Measurements from ENCODE around the gene MTM1. TPM values are rescaled to one million over a fixed set of nuclear protein-coding genes. Genes with fewer than 3 reads are reported as not detected.

Gene MTM1
- total RNA-seq, 1 experiment from 2014 or later = 11.6 TPM

DNA sequence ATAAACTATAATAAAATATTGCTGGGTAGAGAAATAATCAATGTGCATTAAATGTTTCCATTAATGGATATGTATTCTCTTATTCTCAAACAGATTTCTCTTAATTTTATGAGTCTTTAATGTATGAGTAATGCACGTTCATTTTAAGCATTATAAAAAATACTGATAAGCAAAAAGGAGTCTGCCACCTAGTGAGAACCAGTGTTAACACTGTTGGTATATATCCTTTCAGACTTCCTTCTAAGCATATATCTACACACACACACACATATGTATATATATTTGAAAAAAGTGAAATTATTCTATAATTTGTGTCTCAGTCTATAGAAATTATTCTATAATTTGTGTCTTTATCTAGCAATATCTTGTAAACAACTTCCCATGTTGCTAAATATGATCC lies 74.8 kb downstream of the MTM1 start:
- Mint-ChIP-seq H3K4me3 (ENCODE audit: unreplicated experiment) (no peak overlapping the region), H3K9me3 (ENCODE audit: unreplicated experiment) (no peaks in the 10 kb centered on the region), H3K4me1 (ENCODE audit: insufficient read depth, unreplicated experiment) (no peaks in the 10 kb centered on the region), H3K27me3 (ENCODE audit: insufficient read depth, unreplicated experiment) (no peaks in the 10 kb centered on the region), H3K27ac (ENCODE audit: low read depth, unreplicated experiment) (no peak overlapping the region), H3K36me3 (ENCODE audit: insufficient read depth, unreplicated experiment) (peaks cover 21% of the 10 kb centered on the region)
- intact Hi-C loops (cut with micrococcal nuclease) = loop anchor here (2.0 kb wide), 1 partner anchor 278 kb away; no protein-coding TSS in a partner anchor
- TF ChIP-seq, protein P1, sequence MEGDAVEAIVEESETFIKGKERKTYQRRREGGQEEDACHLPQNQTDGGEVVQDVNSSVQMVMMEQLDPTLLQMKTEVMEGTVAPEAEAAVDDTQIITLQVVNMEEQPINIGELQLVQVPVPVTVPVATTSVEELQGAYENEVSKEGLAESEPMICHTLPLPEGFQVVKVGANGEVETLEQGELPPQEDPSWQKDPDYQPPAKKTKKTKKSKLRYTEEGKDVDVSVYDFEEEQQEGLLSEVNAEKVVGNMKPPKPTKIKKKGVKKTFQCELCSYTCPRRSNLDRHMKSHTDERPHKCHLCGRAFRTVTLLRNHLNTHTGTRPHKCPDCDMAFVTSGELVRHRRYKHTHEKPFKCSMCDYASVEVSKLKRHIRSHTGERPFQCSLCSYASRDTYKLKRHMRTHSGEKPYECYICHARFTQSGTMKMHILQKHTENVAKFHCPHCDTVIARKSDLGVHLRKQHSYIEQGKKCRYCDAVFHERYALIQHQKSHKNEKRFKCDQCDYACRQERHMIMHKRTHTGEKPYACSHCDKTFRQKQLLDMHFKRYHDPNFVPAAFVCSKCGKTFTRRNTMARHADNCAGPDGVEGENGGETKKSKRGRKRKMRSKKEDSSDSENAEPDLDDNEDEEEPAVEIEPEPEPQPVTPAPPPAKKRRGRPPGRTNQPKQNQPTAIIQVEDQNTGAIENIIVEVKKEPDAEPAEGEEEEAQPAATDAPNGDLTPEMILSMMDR (IDR thresholded peaks at IDR 0.05; ENCODE audit: unreplicated experiment) = peak; percentile 20
- POLR2A ChIA-PET = interaction anchor here (0.6 kb wide), 1 partner anchor 80 kb away, joined by 3 read pairs; no protein-coding TSS in a partner anchor
- CTCF ChIA-PET = interaction anchor here (0.7 to 1.2 kb wide), 2 partner anchors 665 to 672 kb away, joined by 3 read pairs; no protein-coding TSS in a partner anchor
- peak; percentile 13 for DNase-seq (ENCODE audit: unreplicated experiment)
- BruUV-seq (replicated peaks) = no TSS peak

DNA sequence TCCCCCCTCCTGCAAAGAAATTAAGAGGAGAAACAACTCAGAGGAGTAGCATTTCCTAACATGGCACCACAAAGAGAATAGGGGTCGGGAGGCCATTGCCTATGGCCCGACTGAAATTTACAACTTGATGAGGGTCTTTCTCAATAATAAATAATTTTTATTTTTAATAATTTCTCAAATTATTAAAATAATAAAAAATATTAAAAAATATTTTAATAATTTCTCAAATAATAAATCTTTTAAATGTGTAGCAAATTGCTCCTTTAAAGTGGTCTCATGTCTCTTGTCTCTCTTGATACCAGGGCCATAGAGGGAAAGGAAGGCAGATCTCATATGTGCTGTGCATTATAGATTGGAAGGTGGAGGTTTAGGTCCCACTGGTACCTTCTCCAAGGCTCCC lies 75.5 kb downstream of the MTM1 start:
- BruUV-seq (replicated peaks) = no TSS peak
- Mint-ChIP-seq H3K9me3 (ENCODE audit: unreplicated experiment) (no peaks in the 10 kb centered on the region), H3K36me3 (ENCODE audit: insufficient read depth, unreplicated experiment) (peaks cover 21% of the 10 kb centered on the region), H3K4me3 (ENCODE audit: unreplicated experiment) (no peak overlapping the region), H3K27me3 (ENCODE audit: insufficient read depth, unreplicated experiment) (no peaks in the 10 kb centered on the region), H3K27ac (ENCODE audit: low read depth, unreplicated experiment) (no peak overlapping the region), H3K4me1 (ENCODE audit: insufficient read depth, unreplicated experiment) (no peaks in the 10 kb centered on the region)
- no peak for DNase-seq (ENCODE audit: unreplicated experiment)
- intact Hi-C loops (cut with micrococcal nuclease) = loop anchor here (2.0 kb wide), 1 partner anchor 279 kb away; no protein-coding TSS in a partner anchor
- TF ChIP-seq, protein P1 (IDR thresholded peaks at IDR 0.05; ENCODE audit: unreplicated experiment) = no peak
- CTCF ChIA-PET = interaction anchor here (0.7 to 1.2 kb wide), 3 partner anchors 279 to 673 kb away, joined by 3 read pairs; no protein-coding TSS in a partner anchor
- POLR2A ChIA-PET = no interaction called here

DNA sequence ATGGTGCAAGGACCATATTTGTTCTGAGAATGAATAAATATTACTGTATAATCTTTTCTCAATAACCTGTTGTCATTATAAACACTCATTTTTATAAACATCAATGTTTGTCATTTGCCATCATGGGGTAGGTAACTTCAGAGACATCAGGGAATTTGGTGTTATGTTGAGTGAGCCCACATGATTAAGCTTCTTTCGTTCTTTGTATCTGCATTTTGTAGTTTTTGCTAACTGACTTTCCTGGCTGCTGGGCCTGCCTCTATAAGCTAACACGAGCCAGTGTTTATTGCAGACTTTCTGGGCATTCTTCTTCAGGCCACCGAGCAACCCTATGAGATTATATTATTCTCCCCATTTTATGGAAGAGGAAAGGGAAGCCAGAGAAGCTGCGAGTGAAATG lies 76.0 kb downstream of the MTM1 start:
- no TSS peak for BruUV-seq (replicated peaks)
- ChIA-PET POLR2A (interaction anchor here (1.8 kb wide), 1 partner anchor 8 kb away, joined by 9 read pairs; no protein-coding TSS in a partner anchor), CTCF (interaction anchor here (0.9 to 1.7 kb wide), 4 partner anchors 87 to 681 kb away, joined by 3 to 5 read pairs (median 4); no protein-coding TSS in a partner anchor)
- Mint-ChIP-seq H3K4me3 (ENCODE audit: unreplicated experiment) (no peak overlapping the region), H3K27ac (ENCODE audit: low read depth, unreplicated experiment) (no peak overlapping the region), H3K27me3 (ENCODE audit: insufficient read depth, unreplicated experiment) (no peaks in the 10 kb centered on the region), H3K36me3 (ENCODE audit: insufficient read depth, unreplicated experiment) (peaks cover 21% of the 10 kb centered on the region), H3K9me3 (ENCODE audit: unreplicated experiment) (no peaks in the 10 kb centered on the region), H3K4me1 (ENCODE audit: insufficient read depth, unreplicated experiment) (no peaks in the 10 kb centered on the region)
- DNase-seq (ENCODE audit: unreplicated experiment) = no peak
- intact Hi-C loops (cut with micrococcal nuclease) = no loop called here
- TF ChIP-seq, protein P1 (IDR thresholded peaks at IDR 0.05; ENCODE audit: unreplicated experiment) = no peak

DNA sequence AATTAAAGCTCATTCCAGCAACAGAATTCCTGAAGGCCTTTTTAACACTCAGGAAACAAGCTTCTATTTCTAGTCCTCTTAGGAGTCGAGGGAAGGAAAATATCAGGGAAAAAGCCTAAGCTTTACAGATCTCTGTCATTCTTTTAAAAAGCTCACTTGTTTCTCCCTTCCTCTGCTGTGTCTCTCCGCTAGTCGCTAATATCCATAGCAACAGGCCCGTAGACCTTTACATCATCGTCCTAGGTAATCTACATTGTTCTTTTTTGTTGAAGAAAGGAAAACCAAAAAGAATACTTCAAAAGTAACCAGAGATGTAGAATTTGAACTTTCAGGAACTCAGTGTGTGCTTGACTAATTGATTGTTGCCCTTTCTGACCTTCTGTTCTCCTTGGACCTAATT lies 78.9 kb downstream of the MTM1 start:
- intact Hi-C loops (cut with micrococcal nuclease) = no loop called here
- no peak overlapping the region for H3K4me3 Mint-ChIP-seq (ENCODE audit: unreplicated experiment)
- CTCF ChIA-PET = interaction anchor here (1.5 kb wide), 1 partner anchor 14 kb away, joined by 5 read pairs; no protein-coding TSS in a partner anchor

More for the DNA sequence above, 78.9 kb downstream of the MTM1 start:
- DNase-seq (ENCODE audit: unreplicated experiment) = no peak
- Mint-ChIP-seq H3K4me1 (ENCODE audit: insufficient read depth, unreplicated experiment) (no peaks in the 10 kb centered on the region), H3K27ac (ENCODE audit: low read depth, unreplicated experiment) (no peak overlapping the region), H3K36me3 (ENCODE audit: insufficient read depth, unreplicated experiment) (peaks cover 20% of the 10 kb centered on the region), H3K27me3 (ENCODE audit: insufficient read depth, unreplicated experiment) (no peaks in the 10 kb centered on the region), H3K9me3 (ENCODE audit: unreplicated experiment) (no peaks in the 10 kb centered on the region)
- POLR2A ChIA-PET = interaction anchor here (1.3 kb wide), 1 partner anchor 52 kb away, joined by 3 read pairs; no protein-coding TSS in a partner anchor
- no TSS peak for BruUV-seq (replicated peaks)
- TF ChIP-seq, protein P1 (IDR thresholded peaks at IDR 0.05; ENCODE audit: unreplicated experiment) = no peak

Data from MCF 10A (cell line).